Keratinocyte (primary cell): ENCODE measurements around the gene TTK. TPM values are rescaled to one million over a fixed set of nuclear protein-coding genes. Genes with fewer than 3 reads are reported as not detected.
"Not testable (repeated sequence)": the region's sequence is repeated elsewhere in the genome, so short reads cannot be mapped to it uniquely, and the experiment has no call there.

ENCODE experiments used
- DNase-seq: peaks from one replicate; pipeline ENCODE4 v3.0.0-alpha.2; 2011; ENCODE audit warnings: low read depth, missing footprints, low spot score
- FAIRE-seq: peaks from 2 replicates; lab custom pipeline; 2011; peaks lifted over from hg19 to GRCh38; lab: Jason Lieb, UNC
- H2AFZ ChIP-seq: 2 replicates; pipeline ENCODE4 v1.6.0; 2012; ENCODE audit warnings: low read length, control low read depth, inconsistent platforms; ENCODE audit not compliant: control insufficient read depth
- H3K27ac ChIP-seq: 2 replicates; pipeline ENCODE4 v1.5.1; 2011; ENCODE audit warnings: low read length; ENCODE audit not compliant: control insufficient read depth, insufficient read depth
- H3K27me3 ChIP-seq: 3 replicates; pipeline ENCODE4 v1.6.0; 2011; ENCODE audit warnings: low read length; ENCODE audit not compliant: control insufficient read depth, insufficient read depth; ENCODE audit errors: extremely low read depth
- H3K36me3 ChIP-seq, 2 experiments: 2 replicates in 1 of 2; 3 replicates in 1 of 2; pipeline ENCODE4 v1.5.1; 2011; ENCODE audit warnings: low read length in 2 of 2, mild to moderate bottlenecking in 1 of 2; ENCODE audit not compliant: control insufficient read depth in 2 of 2, insufficient read depth in 2 of 2; ENCODE audit errors: extremely low read depth in 1 of 2
- H3K4me1 ChIP-seq: 3 replicates; pipeline ENCODE4 v1.5.1; 2011; ENCODE audit warnings: low read length; ENCODE audit not compliant: control insufficient read depth, insufficient read depth; ENCODE audit errors: extremely low read depth
- H3K4me2 ChIP-seq: 3 replicates; pipeline ENCODE4 v1.6.0; 2011; ENCODE audit warnings: low read depth, low read length; ENCODE audit not compliant: control insufficient read depth, insufficient read depth; ENCODE audit errors: extremely low read depth
- H3K4me3 ChIP-seq, 3 experiments: fragments of 200-600 bp in 1 of 3; sonication (generic) in 1 of 3; 2 replicates in 2 of 3; 3 replicates in 1 of 3; pipeline ENCODE4 v1.5.1; 2011 to 2016; ENCODE audit warnings: low read length in 3 of 3, mild to moderate bottlenecking in 3 of 3, control low read depth in 2 of 3, inconsistent platforms in 1 of 3, low read depth in 1 of 3, mixed read lengths in 1 of 3, mixed run types in 1 of 3, moderate library complexity in 1 of 3; ENCODE audit not compliant: control insufficient read depth in 2 of 3, insufficient read depth in 2 of 3; ENCODE audit errors: extremely low read depth in 1 of 3
- H3K79me2 ChIP-seq: 2 replicates; pipeline ENCODE4 v1.6.0; 2012; ENCODE audit warnings: low read length; ENCODE audit not compliant: control insufficient read depth, insufficient read depth
- H3K9ac ChIP-seq: 3 replicates; pipeline ENCODE4 v1.6.0; 2011; ENCODE audit warnings: low read length; ENCODE audit not compliant: control insufficient read depth, insufficient read depth; ENCODE audit errors: extremely low read depth
- H3K9me1 ChIP-seq: 3 replicates; pipeline ENCODE4 v1.6.0; 2011; ENCODE audit warnings: low read length; ENCODE audit not compliant: control insufficient read depth, insufficient read depth; ENCODE audit errors: extremely low read depth
- H3K9me3 ChIP-seq: 2 replicates; pipeline ENCODE4 v1.5.1; 2012; ENCODE audit warnings: low read depth, low read length; ENCODE audit not compliant: control insufficient read depth
- H4K20me1 ChIP-seq: 3 replicates; pipeline ENCODE4 v1.6.0; 2011; ENCODE audit warnings: low read length; ENCODE audit not compliant: control insufficient read depth, insufficient read depth; ENCODE audit errors: extremely low read depth
- EZH2 ChIP-seq: IDR thresholded peaks from one replicate; pipeline ENCODE4 v1.6.1; 2012; ENCODE audit warnings: inconsistent platforms, mild to moderate bottlenecking, low read length, moderate library complexity
- dilution Hi-C: fragments of 300-500 bp; cut with MboI; formaldehyde crosslinking; loops from one replicate; pipeline ENCODE4 v1.7.0; 2020; ENCODE audit warnings: low sequenced_read_pairs; ENCODE audit not compliant: extremely low pct_ligation_motif_present
- polyA plus RNA-seq, 5 experiments: library from polyadenylated mRNA; depleted of rRNA in 3 of 5; stranded (reverse) in 3 of 5; stranded (forward) in 1 of 5; unstranded in 1 of 5; fragments of >200 nt; gene quantifications; 1 replicate in 1 of 5; 2 replicates in 3 of 5; 3 replicates in 1 of 5; pipeline versions ENCODE4 v1.2.1 to v1.2.3, GENCODE V29; 2011 to 2012; ENCODE audit warnings: missing spikeins in 2 of 5, low read depth in 1 of 5, low replicate concordance in 1 of 5
- TF ChIP-seq, protein P1 (sequence below), 3 experiments: IDR thresholded peaks in 1 of 3; conservative IDR thresholded peaks in 1 of 3; optimal IDR thresholded peaks in 1 of 3; 2 replicates in 2 of 3; 3 replicates in 1 of 3; pipeline versions ENCODE3 to v1.5.1; 2011; ENCODE audit warnings: low read length in 3 of 3, mild to moderate bottlenecking in 3 of 3, moderate library complexity in 2 of 3, control low read depth in 1 of 3, inconsistent platforms in 1 of 3; ENCODE audit not compliant: insufficient read depth in 2 of 3; ENCODE audit errors: extremely low read depth in 1 of 3

TTK gene
- polyA plus RNA-seq, 1 donor (not counting 4 experiments of a cell fraction or from before 2014, with no cell fraction given) = 15.3 TPM

GRCh38 chr6:80060774-80061173, 56.3 kb downstream of the TTK start:
- H3K27ac ChIP-seq = no peak overlapping the region
- no peaks in the 10 kb centered on the region for H3K36me3 ChIP-seq
- TF ChIP-seq, protein P1, sequence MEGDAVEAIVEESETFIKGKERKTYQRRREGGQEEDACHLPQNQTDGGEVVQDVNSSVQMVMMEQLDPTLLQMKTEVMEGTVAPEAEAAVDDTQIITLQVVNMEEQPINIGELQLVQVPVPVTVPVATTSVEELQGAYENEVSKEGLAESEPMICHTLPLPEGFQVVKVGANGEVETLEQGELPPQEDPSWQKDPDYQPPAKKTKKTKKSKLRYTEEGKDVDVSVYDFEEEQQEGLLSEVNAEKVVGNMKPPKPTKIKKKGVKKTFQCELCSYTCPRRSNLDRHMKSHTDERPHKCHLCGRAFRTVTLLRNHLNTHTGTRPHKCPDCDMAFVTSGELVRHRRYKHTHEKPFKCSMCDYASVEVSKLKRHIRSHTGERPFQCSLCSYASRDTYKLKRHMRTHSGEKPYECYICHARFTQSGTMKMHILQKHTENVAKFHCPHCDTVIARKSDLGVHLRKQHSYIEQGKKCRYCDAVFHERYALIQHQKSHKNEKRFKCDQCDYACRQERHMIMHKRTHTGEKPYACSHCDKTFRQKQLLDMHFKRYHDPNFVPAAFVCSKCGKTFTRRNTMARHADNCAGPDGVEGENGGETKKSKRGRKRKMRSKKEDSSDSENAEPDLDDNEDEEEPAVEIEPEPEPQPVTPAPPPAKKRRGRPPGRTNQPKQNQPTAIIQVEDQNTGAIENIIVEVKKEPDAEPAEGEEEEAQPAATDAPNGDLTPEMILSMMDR (optimal IDR thresholded peaks at IDR 0.05 in 1 of 3, IDR thresholded peaks at IDR 0.05 in 1 of 3, conservative IDR thresholded peaks at IDR 0.05 in 1 of 3; ENCODE audit: extremely low read depth in 1 of 3, insufficient read depth in 2 of 3, low read length in 3 of 3) = no peak
- no peak for TF ChIP-seq EZH2
- H3K27me3 ChIP-seq = no peaks in the 10 kb centered on the region
- H3K9me1 ChIP-seq = no peaks in the 10 kb centered on the region
- no peaks in the 10 kb centered on the region for H4K20me1 ChIP-seq
- no peaks in the 10 kb centered on the region for H3K9me3 ChIP-seq
- H3K4me1 ChIP-seq = no peaks in the 10 kb centered on the region
- no peak for FAIRE-seq
- no peak for DNase-seq
- H3K4me3 ChIP-seq = no peak overlapping the region
- H3K4me2 ChIP-seq = no peak overlapping the region
- no peak overlapping the region for H2AFZ ChIP-seq
- no peaks in the 10 kb centered on the region for H3K79me2 ChIP-seq
- dilution Hi-C loops = no loop called here
- H3K9ac ChIP-seq = no peak overlapping the region

DNA sequence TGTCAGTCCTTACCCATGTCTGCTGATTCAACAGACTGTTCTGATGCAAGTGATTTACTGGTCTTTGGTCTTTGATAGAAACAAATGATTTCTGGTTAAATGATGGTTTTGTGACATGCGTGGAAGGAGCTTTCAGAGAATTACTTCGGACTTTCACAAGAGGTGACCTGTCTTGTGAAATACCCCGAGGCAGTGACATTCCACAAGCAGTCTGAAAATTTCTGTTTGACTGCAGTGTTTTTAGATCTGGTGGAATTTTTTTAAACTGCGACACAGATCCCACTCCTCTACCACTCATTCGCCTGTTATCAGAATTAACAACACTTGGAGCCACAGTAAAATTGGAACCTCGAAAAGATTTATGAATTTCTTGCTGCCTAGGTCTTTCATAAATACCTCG, 63.7 kb downstream of the TTK start:
- H3K4me3 ChIP-seq, H4K20me1 ChIP-seq, H3K79me2 ChIP-seq, H3K4me1 ChIP-seq, H3K27ac ChIP-seq, H3K9me3 ChIP-seq, H3K36me3 ChIP-seq, dilution Hi-C loops, H3K9ac ChIP-seq, H3K27me3 ChIP-seq, H3K9me1 ChIP-seq, H3K4me2 ChIP-seq, H2AFZ ChIP-seq, DNase-seq: not testable (repeated sequence)
- FAIRE-seq = peak; percentile 55

DNA sequence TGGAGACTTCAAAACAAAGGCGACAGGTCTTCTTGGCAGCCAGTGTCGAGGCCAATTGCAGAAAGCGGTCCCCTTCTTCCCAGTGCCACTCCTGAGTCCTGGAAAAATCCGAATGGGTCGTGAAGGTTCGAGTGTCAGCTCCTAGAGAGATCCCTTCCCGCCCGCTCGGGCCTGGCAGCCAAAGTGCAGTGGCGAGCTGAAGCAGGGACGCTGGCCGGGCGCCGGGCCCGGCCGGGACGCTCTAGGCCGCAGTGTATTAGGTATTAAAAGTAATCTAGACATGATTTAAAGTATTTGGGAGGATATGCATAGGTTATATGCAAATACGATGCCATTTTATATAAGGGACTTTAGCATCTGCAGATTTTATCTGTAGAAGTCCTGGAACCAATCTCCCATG, 66.0 kb downstream of the TTK start:
- H3K36me3 ChIP-seq, H3K9me3 ChIP-seq, H2AFZ ChIP-seq, H3K9me1 ChIP-seq, H3K4me3 ChIP-seq, H3K27me3 ChIP-seq, H3K4me2 ChIP-seq, dilution Hi-C loops, H3K9ac ChIP-seq, FAIRE-seq, DNase-seq, H4K20me1 ChIP-seq, H3K27ac ChIP-seq, H3K4me1 ChIP-seq, H3K79me2 ChIP-seq: not testable (repeated sequence)
